ENCODE data around the gene AKT1S1.

The AKT1S1 gene

GRCh38 chr19:49829200-49829599 is 48.0 kb downstream of the AKT1S1 start:
- TF ChIP-seq SIN3A (IDR thresholded peaks at IDR 0.05; ENCODE audit: borderline replicate concordance, insufficient read depth, low read length) (no peak), POLR2AphosphoS5 (IDR thresholded peaks at IDR 0.05; ENCODE audit: low read depth, low read length) (no peak), FOXP2 (optimal IDR thresholded peaks at IDR 0.05; ENCODE audit: borderline replicate concordance, extremely low read depth, extremely low read length, insufficient read depth) (no peak), REST (IDR thresholded peaks at IDR 0.05; ENCODE audit: insufficient read depth in 1 of 2, low read depth in 2 of 2, low read length in 2 of 2) (no peak), TAF1 (IDR thresholded peaks at IDR 0.05; ENCODE audit: borderline replicate concordance, insufficient read depth, low read length) (no peak)

- TF ChIP-seq SIN3A (IDR thresholded peaks at IDR 0.05; ENCODE audit: borderline replicate concordance, insufficient read depth, low read length), result no peak
- no peak for TF ChIP-seq FOXP2 (optimal IDR thresholded peaks at IDR 0.05; ENCODE audit: borderline replicate concordance, extremely low read depth, extremely low read length, insufficient read depth)
- TF ChIP-seq REST (IDR thresholded peaks at IDR 0.05; ENCODE audit: insufficient read depth in 1 of 2, low read depth in 2 of 2, low read length in 2 of 2), result no peak
- no peak for TF ChIP-seq TAF1 (IDR thresholded peaks at IDR 0.05; ENCODE audit: borderline replicate concordance, insufficient read depth, low read length)
These were observed 50.1 kb downstream of the AKT1S1 start for GRCh38 chr19:49827034-49827433.

GRCh38 chr19:49824662-49825061 is 52.5 kb downstream of the AKT1S1 start:
- TF ChIP-seq FOXP2 (optimal IDR thresholded peaks at IDR 0.05; ENCODE audit: borderline replicate concordance, extremely low read depth, extremely low read length, insufficient read depth) (no peak), REST (IDR thresholded peaks at IDR 0.05; ENCODE audit: insufficient read depth in 1 of 2, low read depth in 2 of 2, low read length in 2 of 2) (no peak), POLR2AphosphoS5 (IDR thresholded peaks at IDR 0.05; ENCODE audit: low read depth, low read length) (no peak), SIN3A (IDR thresholded peaks at IDR 0.05; ENCODE audit: borderline replicate concordance, insufficient read depth, low read length) (no peak), TAF1 (IDR thresholded peaks at IDR 0.05; ENCODE audit: borderline replicate concordance, insufficient read depth, low read length) (no peak)

GRCh38 chr19:49823472-49823871 is 53.7 kb downstream of the AKT1S1 start:
- no peak for TF ChIP-seq REST (IDR thresholded peaks at IDR 0.05; ENCODE audit: insufficient read depth in 1 of 2, low read depth in 2 of 2, low read length in 2 of 2)
- no peak for TF ChIP-seq FOXP2 (optimal IDR thresholded peaks at IDR 0.05; ENCODE audit: borderline replicate concordance, extremely low read depth, extremely low read length, insufficient read depth)
- TF ChIP-seq TAF1 (IDR thresholded peaks at IDR 0.05; ENCODE audit: borderline replicate concordance, insufficient read depth, low read length), result no peak
- TF ChIP-seq POLR2AphosphoS5 (IDR thresholded peaks at IDR 0.05; ENCODE audit: low read depth, low read length), result no peak
- TF ChIP-seq SIN3A (IDR thresholded peaks at IDR 0.05; ENCODE audit: borderline replicate concordance, insufficient read depth, low read length), result no peak

- no peak for TF ChIP-seq TAF1 (IDR thresholded peaks at IDR 0.05; ENCODE audit: borderline replicate concordance, insufficient read depth, low read length)
- no peak for TF ChIP-seq FOXP2 (optimal IDR thresholded peaks at IDR 0.05; ENCODE audit: borderline replicate concordance, extremely low read depth, extremely low read length, insufficient read depth)
- no peak for TF ChIP-seq SIN3A (IDR thresholded peaks at IDR 0.05; ENCODE audit: borderline replicate concordance, insufficient read depth, low read length)
- no peak for TF ChIP-seq POLR2AphosphoS5 (IDR thresholded peaks at IDR 0.05; ENCODE audit: low read depth, low read length)
- TF ChIP-seq REST (IDR thresholded peaks at IDR 0.05; ENCODE audit: insufficient read depth in 1 of 2, low read depth in 2 of 2, low read length in 2 of 2), result no peak
These were observed 57.0 kb downstream of the AKT1S1 start for GRCh38 chr19:49820125-49820524.

All from PFSK-1 (cell line).